Measurements from ENCODE around the gene MTA2.
"Not testable (repeated sequence)": the region's sequence is repeated elsewhere in the genome, so short reads cannot be mapped to it uniquely, and the experiment has no call there.

The MTA2 gene

GRCh38 chr11:62601372-62602140, at the start of gene MTA2:
Gene MTA2 (minus strand): TSS chr11:62601865. CDS start chr11:62601450, 415 bp downstream.
- DNase-seq: peak; percentile 98

- not testable (repeated sequence) for DNase-seq
Observed at GRCh38 chr11:62650283-62650682, 48.6 kb upstream of the MTA2 start.

- no peak for DNase-seq
Observed at GRCh38 chr11:62649486-62649885, 47.8 kb upstream of the MTA2 start.

- DNase-seq: no peak
Observed at GRCh38 chr11:62648967-62649364, 47.3 kb upstream of the MTA2 start.

GRCh38 chr11:62648185-62648966, 46.7 kb upstream of the MTA2 start:
- DNase-seq: no peak

GRCh38 chr11:62647609-62648005, 45.9 kb upstream of the MTA2 start:
- DNase-seq: no peak

- DNase-seq: no peak
Observed at GRCh38 chr11:62646825-62647608, 45.4 kb upstream of the MTA2 start.

- DNase-seq: peak; percentile 98
Observed at GRCh38 chr11:62645946-62646824, 44.5 kb upstream of the MTA2 start, which contains the start of gene GANAB. Gene GANAB (minus strand): TSS chr11:62646613. CDS start chr11:62646599, 14 bp downstream.

- no peak for DNase-seq
Observed at GRCh38 chr11:62645671-62645945, 43.9 kb upstream of the MTA2 start.

- DNase-seq: no peak
Observed at GRCh38 chr11:62644220-62644619, 42.6 kb upstream of the MTA2 start.

GRCh38 chr11:62632492-62632891, 30.8 kb upstream of the MTA2 start:
- no peak for DNase-seq

GRCh38 chr11:62627713-62628112, 26.0 kb upstream of the MTA2 start:
- DNase-seq: no peak

GRCh38 chr11:62622476-62623089, 20.9 kb upstream of the MTA2 start:
- DNase-seq: no peak

- DNase-seq: peak; percentile 97
Observed at GRCh38 chr11:62621567-62622470, 20.2 kb upstream of the MTA2 start, which contains the start of gene B3GAT3. Gene B3GAT3 (minus strand): TSS chr11:62621986. CDS start chr11:62621947, 39 bp downstream.

- no peak for DNase-seq
Observed at GRCh38 chr11:62621027-62621566, 19.4 kb upstream of the MTA2 start.

GRCh38 chr11:62616957-62617356, 15.3 kb upstream of the MTA2 start:
- not testable (repeated sequence) for DNase-seq

- DNase-seq: no peak
Observed at GRCh38 chr11:62615521-62615920, 13.9 kb upstream of the MTA2 start.

GRCh38 chr11:62614275-62614674, 12.6 kb upstream of the MTA2 start:
- no peak for DNase-seq

- no peak for DNase-seq
Observed at GRCh38 chr11:62613291-62613778, 11.7 kb upstream of the MTA2 start.

Data from NCI-H1436 (cell line).